ENCODE data around the gene SUV39H1. TPM values are rescaled to one million over a fixed set of nuclear protein-coding genes. Genes with fewer than 3 reads are reported as not detected.
A peak's percentile ranks its signal among the peaks of the same experiment; 100 is the strongest.

The SUV39H1 gene
- total and polyA plus RNA-seq, 9 of the 15 experiments (the other 6 are each of a cell fraction or from before 2014, with no cell fraction given): 4.7 to 34.7 (median 17.9) TPM

DNA sequence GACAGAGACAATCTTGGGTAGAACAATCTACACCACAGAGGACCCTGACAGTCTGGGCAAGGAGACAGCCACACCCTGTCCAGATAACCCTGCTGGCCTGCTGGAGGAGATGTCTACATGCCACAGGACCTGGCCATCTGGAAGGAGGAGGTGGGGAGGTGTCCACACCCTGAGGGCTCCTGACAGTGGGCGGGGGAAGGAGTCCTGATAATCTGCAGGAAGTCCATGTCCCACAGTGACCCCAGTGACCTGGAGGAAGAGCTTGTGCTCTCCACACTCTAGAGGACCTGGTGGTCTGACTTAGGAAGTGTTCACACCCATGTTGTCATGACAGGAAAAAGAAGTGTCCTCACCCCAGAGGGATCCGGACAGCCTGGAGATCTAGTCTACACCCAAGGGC lies 5.5 kb downstream of the SUV39H1 start (continued):
- TF ChIP-seq SMAD2 (IDR thresholded peaks at IDR 0.05; ENCODE audit: low read depth, low read length): no peak
- no peak for TF ChIP-seq KAT7 (CRISPR knock-in tag; IDR thresholded peaks at IDR 0.05; ENCODE audit: borderline replicate concordance)
- no peak for TF ChIP-seq L3MBTL2 (IDR thresholded peaks at IDR 0.05)
- TF ChIP-seq TCF7L2 (IDR thresholded peaks at IDR 0.05; ENCODE audit: low read depth, low read length): no peak
- no peak for TF ChIP-seq STAG1 (CRISPR knock-in tag; IDR thresholded peaks at IDR 0.05; ENCODE audit: borderline replicate concordance)
- no peak for TF ChIP-seq RBM14 (IDR thresholded peaks at IDR 0.05; ENCODE audit: borderline replicate concordance, insufficient read depth, low read depth, low read length)
- TF ChIP-seq ZKSCAN1 (IDR thresholded peaks at IDR 0.05; ENCODE audit: low read depth, low read length): no peak
- no peak for TF ChIP-seq RAD51 (IDR thresholded peaks at IDR 0.05; ENCODE audit: borderline replicate concordance, low read depth)
- TF ChIP-seq TCF3 (CRISPR knock-in tag; IDR thresholded peaks at IDR 0.05): peak; percentile 81
- TF ChIP-seq TSC22D4 (tag; IDR thresholded peaks at IDR 0.05): no peak
- peak; percentile 56; the same call in 1 of the 2 replicates for TF ChIP-seq TAL1 (IDR thresholded peaks at IDR 0.05)
- TF ChIP-seq, protein P1, sequence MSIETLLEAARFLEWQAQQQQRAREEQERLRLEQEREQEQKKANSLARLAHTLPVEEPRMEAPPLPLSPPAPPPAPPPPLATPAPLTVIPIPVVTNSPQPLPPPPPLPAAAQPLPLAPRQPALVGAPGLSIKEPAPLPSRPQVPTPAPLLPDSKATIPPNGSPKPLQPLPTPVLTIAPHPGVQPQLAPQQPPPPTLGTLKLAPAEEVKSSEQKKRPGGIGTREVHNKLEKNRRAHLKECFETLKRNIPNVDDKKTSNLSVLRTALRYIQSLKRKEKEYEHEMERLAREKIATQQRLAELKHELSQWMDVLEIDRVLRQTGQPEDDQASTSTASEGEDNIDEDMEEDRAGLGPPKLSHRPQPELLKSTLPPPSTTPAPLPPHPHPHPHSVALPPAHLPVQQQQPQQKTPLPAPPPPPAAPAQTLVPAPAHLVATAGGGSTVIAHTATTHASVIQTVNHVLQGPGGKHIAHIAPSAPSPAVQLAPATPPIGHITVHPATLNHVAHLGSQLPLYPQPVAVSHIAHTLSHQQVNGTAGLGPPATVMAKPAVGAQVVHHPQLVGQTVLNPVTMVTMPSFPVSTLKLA (conservative IDR thresholded peaks at IDR 0.05): peak in 1 of 2 experiments; percentile 46; a peak in 1 of 4 replicates
- no peak for TF ChIP-seq CBX3 (IDR thresholded peaks at IDR 0.05; ENCODE audit: borderline replicate concordance in 1 of 2, low read length in 2 of 2)
- TF ChIP-seq PHF8 (IDR thresholded peaks at IDR 0.05; ENCODE audit: borderline replicate concordance, low read length): no peak
- peak; percentile 82 for TF ChIP-seq CBFA2T2 (conservative IDR thresholded peaks at IDR 0.05)
- no peak for TF ChIP-seq ZNF175 (CRISPR knock-in tag; IDR thresholded peaks at IDR 0.05; ENCODE audit: low read depth)
- no peak for TF ChIP-seq NFYB (IDR thresholded peaks at IDR 0.05; ENCODE audit: extremely low read depth, insufficient read length)
- TF ChIP-seq ZNF3 (CRISPR knock-in tag; IDR thresholded peaks at IDR 0.05): no peak
- no peak for TF ChIP-seq ZNF316 (IDR thresholded peaks at IDR 0.05)
- TF ChIP-seq, protein P2, sequence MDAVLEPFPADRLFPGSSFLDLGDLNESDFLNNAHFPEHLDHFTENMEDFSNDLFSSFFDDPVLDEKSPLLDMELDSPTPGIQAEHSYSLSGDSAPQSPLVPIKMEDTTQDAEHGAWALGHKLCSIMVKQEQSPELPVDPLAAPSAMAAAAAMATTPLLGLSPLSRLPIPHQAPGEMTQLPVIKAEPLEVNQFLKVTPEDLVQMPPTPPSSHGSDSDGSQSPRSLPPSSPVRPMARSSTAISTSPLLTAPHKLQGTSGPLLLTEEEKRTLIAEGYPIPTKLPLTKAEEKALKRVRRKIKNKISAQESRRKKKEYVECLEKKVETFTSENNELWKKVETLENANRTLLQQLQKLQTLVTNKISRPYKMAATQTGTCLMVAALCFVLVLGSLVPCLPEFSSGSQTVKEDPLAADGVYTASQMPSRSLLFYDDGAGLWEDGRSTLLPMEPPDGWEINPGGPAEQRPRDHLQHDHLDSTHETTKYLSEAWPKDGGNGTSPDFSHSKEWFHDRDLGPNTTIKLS (IDR thresholded peaks at IDR 0.05; ENCODE audit: borderline replicate concordance, low read depth): no peak

Measured in K562 (cell line).